ENCODE results near the gene UNC5A. TPM values are rescaled to one million over a fixed set of nuclear protein-coding genes. Genes with fewer than 3 reads are reported as not detected.

Gene UNC5A
- total and polyA plus RNA-seq, 2 of the 8 experiments (the other 6 are each of a cell fraction or from before 2014, with no cell fraction given), result 4.0 to 7.6 TPM

DNA sequence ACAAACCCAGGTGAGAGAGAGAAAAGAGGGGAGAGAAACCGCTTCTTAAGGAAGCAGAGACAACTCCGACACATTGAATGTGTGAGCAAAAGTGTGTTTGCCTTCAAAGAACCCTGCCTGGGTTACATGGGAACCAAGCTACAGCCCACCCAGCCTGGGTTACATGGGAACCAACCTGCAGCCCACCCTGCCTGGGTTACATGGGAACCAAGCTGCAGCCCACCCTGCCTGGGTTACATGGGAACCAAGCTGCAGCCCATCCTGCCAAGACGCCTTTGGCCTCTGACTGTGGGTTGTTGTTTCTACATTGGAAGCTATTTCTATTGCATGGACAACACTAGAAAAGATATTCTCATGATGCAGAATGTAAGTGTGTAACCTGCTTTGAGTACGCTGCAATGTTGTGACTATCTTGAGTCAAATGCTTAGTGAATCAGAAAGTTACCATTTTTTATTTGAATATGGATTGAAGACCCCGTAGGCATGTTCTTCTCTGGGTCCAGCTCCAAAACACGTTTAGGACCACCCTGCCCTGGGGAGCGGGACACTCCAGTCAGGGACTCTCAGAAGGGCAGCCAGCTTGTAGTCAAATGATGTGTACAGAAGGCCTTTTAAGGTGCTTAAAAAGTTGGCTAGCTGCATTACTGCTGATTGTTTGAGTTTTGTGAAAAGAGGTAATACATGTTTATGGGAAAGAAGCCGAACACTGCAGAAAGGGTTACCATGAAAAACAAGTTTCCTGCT is 39.1 kb upstream of the UNC5A start (continued):
- TF ChIP-seq, protein P1, sequence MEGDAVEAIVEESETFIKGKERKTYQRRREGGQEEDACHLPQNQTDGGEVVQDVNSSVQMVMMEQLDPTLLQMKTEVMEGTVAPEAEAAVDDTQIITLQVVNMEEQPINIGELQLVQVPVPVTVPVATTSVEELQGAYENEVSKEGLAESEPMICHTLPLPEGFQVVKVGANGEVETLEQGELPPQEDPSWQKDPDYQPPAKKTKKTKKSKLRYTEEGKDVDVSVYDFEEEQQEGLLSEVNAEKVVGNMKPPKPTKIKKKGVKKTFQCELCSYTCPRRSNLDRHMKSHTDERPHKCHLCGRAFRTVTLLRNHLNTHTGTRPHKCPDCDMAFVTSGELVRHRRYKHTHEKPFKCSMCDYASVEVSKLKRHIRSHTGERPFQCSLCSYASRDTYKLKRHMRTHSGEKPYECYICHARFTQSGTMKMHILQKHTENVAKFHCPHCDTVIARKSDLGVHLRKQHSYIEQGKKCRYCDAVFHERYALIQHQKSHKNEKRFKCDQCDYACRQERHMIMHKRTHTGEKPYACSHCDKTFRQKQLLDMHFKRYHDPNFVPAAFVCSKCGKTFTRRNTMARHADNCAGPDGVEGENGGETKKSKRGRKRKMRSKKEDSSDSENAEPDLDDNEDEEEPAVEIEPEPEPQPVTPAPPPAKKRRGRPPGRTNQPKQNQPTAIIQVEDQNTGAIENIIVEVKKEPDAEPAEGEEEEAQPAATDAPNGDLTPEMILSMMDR (IDR thresholded peaks at IDR 0.05; ENCODE audit: control extremely low read depth in 1 of 3, insufficient read depth in 1 of 3, low read depth in 1 of 3, low read length in 3 of 3), result no peak
- TF ChIP-seq, protein P2, sequence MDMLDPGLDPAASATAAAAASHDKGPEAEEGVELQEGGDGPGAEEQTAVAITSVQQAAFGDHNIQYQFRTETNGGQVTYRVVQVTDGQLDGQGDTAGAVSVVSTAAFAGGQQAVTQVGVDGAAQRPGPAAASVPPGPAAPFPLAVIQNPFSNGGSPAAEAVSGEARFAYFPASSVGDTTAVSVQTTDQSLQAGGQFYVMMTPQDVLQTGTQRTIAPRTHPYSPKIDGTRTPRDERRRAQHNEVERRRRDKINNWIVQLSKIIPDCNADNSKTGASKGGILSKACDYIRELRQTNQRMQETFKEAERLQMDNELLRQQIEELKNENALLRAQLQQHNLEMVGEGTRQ (IDR thresholded peaks at IDR 0.05; ENCODE audit: low read length), result no peak

Measured in H1 (cell line).